NK-92 (cell line): ENCODE measurements around the gene TAGLN.

Source experiments
- DNase-seq: peaks from one replicate; lab custom pipeline; 2025; ENCODE audit not compliant: unreplicated experiment; lab: John Stamatoyannopoulos, UW

TAGLN gene

DNA sequence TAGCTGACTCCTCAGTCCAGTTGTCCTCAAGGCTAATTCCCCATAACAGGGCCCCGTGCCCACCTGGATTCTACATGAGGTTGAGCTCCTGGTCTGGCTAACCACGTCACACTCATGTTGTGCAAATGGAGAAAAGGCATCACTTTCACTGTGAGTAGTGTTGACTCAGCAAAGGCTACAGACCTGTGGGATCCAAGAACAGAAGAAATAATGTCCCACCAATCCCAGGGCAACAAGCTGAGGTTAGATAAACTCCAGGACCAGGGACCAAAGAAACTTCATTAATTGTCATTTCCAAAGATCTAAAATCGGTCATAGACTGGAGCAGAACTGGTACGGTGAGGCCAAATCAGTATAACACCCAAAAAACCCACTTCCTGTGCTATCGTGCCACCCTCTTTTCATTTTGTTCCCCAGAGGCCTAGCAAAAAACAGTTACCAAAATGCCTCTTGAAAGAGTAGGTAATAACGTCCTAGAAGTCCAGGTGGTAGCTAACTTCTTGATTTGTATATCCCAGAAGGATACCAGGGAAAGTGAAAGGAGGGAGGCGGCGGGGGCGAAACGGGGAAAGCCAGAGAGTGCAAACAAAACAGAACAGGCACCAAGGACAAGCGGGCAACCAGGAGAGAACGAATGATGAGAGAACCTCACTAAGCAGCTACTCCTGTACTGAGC is 31.3 kb downstream of the TAGLN start:
- DNase-seq, result no peak

DNA sequence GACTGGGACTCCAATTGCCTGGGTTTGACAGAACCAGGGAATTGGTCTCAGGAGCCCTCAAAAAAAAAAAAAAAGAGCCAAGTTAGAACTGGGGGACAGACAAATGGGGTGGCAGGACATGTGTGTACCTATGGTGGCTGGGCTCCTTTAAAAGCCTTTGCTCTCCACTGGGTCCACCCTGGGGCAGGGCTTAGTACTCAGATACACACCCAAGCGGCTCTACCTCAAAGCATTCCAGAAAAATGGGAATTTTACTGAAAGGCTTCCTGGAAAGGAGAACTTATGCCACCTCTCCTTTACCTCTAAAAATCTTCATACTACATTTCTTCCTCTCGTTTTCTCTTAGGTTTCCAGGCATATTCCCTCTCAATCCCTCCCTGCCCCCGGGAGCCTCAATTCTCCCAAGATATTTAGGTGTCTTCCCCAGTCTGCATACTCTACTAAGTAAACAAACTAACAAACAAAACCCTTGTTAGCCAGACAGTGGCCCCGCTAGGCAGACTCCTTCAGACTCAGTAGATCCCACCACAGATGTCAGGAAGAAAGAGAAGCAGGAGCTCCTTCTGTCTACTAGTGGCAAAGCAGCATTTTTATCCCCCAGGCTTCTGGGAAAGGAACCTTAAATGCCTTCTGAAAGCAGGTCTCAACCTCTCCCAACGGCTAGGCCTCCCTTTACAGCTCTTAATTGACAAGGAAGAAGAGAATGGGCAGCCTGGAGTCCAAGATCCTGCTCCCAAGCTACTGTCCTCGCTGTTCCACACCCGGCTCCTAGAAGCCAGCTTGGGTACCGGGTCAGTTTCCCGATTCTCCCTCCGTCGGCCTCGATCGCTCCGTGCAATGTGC is 32.0 kb downstream of the TAGLN start:
- no peak for DNase-seq

DNA sequence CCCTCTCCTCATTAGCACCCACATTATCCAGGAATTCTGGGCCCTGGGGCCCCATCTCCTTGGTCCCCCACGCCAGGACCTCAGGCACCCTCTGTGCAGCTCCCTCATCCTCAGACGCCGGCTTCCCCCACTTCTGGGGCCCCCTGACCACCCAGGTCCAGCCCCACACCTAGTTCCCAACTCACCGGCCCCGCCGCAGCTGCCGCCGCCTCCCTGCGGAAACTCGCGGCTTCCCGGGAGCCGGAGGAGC is 32.6 kb downstream of the TAGLN start, which contains the start of gene PCSK7:
PCSK7 (minus strand) TSS at position 232 of the 250 bp plus-strand sequence. CDS start 2,229 bp downstream, outside the sequence.
- DNase-seq, result no peak

DNA sequence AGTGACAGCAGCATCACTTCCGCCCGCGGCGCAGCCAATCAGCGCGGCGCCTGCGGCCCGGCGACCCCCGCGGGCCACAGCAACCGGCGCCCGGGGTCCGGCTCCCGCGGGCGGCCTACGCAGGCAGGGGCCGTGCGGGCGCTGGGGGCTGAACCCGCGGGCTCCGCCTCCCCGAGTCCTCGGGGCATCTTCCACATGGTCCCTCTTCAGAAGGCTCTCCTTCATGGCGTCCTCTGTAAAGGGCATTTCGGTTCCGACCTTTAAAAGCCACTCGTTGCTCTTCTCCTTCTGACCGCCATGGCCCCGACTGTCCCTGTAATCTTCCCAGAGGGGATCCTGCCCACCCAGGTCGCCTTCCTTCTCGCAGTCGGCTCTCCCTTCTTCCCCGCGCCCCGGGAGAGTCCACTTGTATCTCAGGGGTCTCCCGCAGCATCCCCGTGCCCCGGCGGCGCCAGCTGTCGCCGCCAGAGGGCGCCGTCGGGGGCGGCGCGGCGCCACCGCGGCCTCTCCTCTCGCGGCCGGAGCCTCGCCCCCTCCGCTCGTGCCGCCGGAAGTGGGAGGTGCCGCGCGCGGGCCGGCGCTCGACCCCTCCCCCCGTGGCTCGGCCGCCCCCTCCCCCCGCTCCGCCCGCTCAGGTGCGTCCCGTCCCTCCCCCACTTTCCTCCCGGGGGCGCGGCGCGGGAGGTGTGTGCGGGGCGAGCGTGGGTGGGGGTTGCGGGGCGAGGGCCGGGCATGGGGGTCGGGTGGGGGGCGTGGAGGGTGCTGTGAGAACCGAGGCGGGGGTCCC is 33.1 kb downstream of the TAGLN start, which contains the start of gene RNF214:
RNF214 (plus strand) TSS at position 580 of the 787 bp plus-strand sequence. CDS start 1,602 bp downstream, outside the sequence.
- DNase-seq, result no peak

DNA sequence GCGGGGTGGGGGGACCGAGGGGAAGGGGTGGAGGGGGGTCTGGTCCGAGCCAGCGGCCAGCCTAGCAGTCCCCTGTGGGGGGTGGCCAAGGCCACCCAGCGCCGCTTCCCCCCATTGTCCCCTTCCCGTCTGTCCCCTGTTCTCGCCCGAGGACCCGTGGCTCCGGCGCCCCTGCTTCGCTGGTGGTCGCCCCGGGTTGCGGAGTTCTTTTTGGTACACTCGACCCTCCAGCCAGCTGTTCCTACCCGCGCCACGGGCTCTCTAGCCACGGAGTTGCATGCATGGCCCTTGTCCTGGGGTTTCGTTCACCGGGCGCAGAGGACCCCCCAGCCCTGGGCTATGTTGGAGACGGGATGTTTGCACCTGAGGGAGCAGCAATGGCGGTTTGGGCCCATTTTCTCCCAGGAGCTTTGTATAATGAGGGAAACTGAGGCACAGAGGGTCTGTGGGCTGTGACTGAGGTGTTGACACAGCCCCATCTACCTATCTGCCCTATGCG is 33.8 kb downstream of the TAGLN start:
- no peak for DNase-seq

DNA sequence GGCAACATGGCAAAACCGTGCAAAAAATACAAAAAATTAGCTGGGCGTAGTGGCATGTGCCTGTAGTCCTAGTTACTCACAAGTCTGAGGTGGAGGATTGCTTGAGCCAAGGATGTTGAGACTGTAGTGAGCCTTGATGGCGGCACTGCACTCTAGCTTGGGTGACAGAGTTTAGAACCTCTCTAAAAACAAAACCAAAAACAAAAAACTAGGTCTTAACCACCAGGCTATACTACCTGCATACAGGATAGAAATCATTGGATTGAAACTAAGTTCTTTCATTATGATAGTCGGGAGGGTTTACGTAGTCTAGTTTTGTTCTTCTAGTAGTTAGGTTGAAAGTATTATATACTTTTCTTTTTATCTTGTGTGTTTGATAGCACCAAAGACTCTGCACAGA is 39.1 kb downstream of the TAGLN start:
- DNase-seq, result no peak

DNA sequence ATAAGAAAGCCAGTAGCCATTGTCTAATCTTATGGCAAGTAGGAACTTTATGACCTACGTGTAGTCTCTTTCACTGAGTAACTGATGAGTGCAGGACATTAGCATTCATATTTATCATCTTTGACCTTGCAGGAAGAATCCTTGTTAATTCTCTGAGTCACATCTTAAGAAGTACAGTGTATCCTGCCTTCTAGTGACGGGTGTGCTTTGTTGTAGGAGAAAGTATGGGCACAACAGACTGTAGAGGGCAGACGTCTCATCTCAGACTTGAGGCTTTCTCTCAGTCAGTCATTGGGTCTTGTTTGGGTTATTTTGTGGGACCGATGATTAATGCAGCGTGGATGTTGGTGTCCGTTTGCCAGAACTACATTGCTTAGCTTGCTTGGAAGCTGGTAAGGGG is 40.1 kb downstream of the TAGLN start:
- no peak for DNase-seq

DNA sequence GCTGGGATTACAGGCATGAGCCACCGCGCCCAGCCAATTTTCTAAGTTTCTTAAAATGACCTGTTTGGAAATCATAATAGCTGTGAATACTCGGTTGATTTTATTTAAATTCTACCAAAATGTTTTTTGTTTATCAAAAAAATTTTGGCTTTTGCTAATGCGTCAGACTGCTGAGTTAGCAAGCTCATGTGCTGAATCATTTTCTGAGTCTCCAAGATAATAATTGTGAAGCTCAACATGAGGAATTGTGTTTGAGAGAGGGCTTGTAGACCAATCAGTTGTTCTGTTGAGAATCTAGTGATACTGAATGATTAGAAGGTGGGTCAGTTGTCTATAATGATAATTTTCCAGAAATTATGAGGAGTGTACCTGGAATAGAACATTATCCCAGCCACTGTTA is 49.2 kb downstream of the TAGLN start:
- no peak for DNase-seq

DNA sequence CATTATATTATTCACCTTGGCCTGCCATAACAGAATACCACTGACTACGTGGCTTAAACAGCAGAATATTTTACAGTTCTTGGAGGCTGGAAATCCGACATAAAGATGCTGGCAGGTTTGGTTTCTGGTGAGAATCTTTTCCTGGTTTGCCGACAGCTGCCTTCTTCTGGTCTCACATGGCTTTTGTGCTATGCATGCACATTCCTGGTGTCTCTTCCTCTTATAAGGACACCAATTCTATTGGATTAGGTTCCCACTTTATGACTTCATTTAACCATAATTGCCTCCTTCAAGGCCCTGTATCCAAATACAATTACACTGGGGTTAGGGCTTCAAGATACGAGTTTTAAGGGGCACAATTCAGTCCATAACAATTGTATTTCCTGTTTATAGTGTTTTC is 50.4 kb downstream of the TAGLN start:
- DNase-seq, result no peak

DNA sequence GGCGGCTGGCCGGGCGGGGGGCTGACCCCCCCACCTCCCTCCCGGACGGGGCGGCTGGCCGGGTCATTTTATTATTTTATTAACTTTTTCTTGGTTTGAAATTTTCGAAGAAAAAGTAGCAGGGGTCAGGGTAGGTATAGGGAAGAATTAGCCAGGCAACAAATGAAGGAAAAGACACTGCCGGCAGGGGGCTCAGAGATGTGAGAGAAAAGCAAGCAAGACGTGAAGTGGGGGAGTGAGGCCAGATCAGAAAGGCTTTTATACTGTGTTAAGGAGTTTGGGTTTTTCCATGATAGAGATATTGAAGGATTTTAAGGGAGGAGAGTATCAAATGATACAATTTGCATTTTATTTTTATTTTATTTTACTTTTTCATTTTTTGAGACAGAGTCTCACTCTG is 52.3 kb downstream of the TAGLN start:
- no peak for DNase-seq

DNA sequence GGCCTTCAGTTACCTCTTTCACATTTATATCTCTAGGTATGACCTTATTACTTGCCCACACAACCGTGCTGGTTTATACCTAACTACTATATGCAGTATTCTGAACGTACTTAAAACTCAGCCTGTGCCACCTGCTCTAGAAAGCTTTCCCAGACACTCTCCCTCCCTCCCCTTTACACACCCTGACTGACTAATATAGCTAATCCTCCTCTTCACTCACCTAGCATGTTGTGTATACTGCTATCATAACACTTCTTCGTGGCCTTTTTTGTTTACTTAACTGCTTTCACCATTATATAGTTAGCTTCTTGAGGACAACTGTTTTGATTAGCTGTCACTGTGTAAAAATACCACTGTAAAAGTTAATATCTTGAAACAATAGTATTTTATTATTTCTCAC is 56.8 kb downstream of the TAGLN start:
- no peak for DNase-seq

DNA sequence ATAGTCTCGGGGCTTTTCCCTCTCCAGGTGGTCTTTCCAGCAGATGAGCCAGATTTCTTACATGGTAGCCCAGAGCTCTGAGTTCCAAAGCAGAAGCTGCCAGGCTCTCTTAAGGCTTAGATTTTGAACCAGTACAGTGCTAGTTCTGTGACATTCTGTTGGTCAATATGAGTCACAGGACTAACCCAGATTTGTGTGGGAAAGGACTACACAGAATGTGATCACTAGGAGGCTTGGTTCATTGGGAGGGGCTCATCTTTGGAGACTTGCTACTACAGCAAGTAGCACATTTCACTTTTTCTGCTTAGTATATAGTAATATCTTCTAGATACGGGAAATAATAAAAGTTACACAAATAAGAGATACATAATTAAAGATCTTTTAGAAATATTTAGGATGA is 57.4 kb downstream of the TAGLN start:
- no peak for DNase-seq
